ENCODE results near the gene NPL. TPM values are rescaled to one million over a fixed set of nuclear protein-coding genes. Genes with fewer than 3 reads are reported as not detected.

NPL gene
- polyA plus RNA-seq, 1 of the 3 experiments (the other 2 are of a cell fraction), result 1.5 TPM

DNA sequence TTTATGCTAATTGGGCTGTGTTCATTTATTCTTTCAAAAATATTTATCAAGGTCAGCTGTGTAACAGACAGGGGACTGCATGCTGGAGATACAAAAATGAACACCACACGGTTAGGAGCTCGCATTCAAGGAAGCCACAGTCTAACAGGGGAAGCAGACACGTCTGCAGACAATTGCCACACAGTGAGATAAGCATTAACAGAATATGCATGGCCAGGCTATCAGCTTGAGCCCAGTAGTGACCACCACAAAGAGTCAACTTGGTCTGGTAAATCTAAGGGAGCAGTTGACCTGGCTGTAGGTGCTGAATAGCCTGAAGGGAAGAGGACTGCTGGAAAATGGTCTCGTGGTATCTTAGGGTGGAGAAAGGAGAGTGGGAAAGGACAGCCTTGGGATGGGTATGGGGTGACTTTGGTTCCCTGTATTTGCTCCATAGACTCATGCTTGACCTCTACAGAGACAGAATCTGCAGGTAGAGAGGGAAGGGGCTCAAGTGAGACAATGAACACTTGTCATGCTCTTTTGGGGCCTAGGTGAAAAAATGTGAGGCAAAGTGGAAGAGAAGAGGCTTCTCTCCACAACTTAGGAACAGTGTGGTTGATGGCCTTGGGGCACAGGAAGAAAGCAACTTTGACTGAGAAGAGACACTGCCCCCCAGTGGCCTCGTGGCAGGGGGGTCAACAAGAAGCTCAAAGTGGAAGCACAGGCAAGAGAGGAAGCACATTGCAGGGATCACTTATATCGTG is 7.6 kb upstream of the NPL start (continued):
- TF ChIP-seq, protein P1, sequence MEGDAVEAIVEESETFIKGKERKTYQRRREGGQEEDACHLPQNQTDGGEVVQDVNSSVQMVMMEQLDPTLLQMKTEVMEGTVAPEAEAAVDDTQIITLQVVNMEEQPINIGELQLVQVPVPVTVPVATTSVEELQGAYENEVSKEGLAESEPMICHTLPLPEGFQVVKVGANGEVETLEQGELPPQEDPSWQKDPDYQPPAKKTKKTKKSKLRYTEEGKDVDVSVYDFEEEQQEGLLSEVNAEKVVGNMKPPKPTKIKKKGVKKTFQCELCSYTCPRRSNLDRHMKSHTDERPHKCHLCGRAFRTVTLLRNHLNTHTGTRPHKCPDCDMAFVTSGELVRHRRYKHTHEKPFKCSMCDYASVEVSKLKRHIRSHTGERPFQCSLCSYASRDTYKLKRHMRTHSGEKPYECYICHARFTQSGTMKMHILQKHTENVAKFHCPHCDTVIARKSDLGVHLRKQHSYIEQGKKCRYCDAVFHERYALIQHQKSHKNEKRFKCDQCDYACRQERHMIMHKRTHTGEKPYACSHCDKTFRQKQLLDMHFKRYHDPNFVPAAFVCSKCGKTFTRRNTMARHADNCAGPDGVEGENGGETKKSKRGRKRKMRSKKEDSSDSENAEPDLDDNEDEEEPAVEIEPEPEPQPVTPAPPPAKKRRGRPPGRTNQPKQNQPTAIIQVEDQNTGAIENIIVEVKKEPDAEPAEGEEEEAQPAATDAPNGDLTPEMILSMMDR (IDR thresholded peaks at IDR 0.05), result peak; percentile 63
- TF ChIP-seq RCOR1 (IDR thresholded peaks at IDR 0.05; ENCODE audit: low read length) (no peak), SIN3A (IDR thresholded peaks at IDR 0.05; ENCODE audit: borderline replicate concordance, low read depth, low read length) (no peak), GABPA (IDR thresholded peaks at IDR 0.05; ENCODE audit: low read depth) (no peak), TCF12 (IDR thresholded peaks at IDR 0.05) (no peak), TAF1 (IDR thresholded peaks at IDR 0.05; ENCODE audit: borderline replicate concordance, low read depth, low read length) (no peak)
- TF ChIP-seq, protein P2, sequence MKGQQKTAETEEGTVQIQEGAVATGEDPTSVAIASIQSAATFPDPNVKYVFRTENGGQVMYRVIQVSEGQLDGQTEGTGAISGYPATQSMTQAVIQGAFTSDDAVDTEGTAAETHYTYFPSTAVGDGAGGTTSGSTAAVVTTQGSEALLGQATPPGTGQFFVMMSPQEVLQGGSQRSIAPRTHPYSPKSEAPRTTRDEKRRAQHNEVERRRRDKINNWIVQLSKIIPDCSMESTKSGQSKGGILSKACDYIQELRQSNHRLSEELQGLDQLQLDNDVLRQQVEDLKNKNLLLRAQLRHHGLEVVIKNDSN (IDR thresholded peaks at IDR 0.05; ENCODE audit: borderline replicate concordance, low read depth), result no peak

DNA sequence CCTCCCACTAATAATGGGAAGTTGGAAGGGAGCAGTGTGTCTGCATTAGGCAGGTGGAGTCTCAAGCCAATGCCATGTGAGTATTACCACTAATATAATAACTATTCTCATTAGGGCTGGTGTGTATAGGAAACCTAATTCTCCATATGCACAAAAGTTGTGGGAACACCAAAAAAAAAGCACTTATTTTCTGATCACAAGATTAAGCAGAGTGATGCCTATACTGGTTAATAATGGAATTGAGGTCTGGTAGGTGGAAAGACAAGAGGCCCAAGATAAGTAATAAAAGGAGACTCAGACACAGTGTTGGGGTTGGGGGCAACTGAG is 7.0 kb upstream of the NPL start:
- no peak for TF ChIP-seq YY1 (IDR thresholded peaks at IDR 0.05; ENCODE audit: low read depth)
- no peak for TF ChIP-seq MXI1 (IDR thresholded peaks at IDR 0.05; ENCODE audit: low read depth, low read length)
- TF ChIP-seq, protein P3, sequence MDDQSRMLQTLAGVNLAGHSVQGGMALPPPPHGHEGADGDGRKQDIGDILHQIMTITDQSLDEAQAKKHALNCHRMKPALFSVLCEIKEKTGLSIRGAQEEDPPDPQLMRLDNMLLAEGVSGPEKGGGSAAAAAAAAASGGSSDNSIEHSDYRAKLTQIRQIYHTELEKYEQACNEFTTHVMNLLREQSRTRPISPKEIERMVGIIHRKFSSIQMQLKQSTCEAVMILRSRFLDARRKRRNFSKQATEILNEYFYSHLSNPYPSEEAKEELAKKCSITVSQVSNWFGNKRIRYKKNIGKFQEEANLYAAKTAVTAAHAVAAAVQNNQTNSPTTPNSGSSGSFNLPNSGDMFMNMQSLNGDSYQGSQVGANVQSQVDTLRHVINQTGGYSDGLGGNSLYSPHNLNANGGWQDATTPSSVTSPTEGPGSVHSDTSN (IDR thresholded peaks at IDR 0.05), result no peak
- TF ChIP-seq, protein P2 (IDR thresholded peaks at IDR 0.05; ENCODE audit: borderline replicate concordance, low read depth), result no peak
- TF ChIP-seq, protein P4, sequence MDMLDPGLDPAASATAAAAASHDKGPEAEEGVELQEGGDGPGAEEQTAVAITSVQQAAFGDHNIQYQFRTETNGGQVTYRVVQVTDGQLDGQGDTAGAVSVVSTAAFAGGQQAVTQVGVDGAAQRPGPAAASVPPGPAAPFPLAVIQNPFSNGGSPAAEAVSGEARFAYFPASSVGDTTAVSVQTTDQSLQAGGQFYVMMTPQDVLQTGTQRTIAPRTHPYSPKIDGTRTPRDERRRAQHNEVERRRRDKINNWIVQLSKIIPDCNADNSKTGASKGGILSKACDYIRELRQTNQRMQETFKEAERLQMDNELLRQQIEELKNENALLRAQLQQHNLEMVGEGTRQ (IDR thresholded peaks at IDR 0.05; ENCODE audit: borderline replicate concordance, low read depth, low read length), result no peak
- TF ChIP-seq, protein P5, sequence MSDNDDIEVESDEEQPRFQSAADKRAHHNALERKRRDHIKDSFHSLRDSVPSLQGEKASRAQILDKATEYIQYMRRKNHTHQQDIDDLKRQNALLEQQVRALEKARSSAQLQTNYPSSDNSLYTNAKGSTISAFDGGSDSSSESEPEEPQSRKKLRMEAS (IDR thresholded peaks at IDR 0.05; ENCODE audit: low read depth), result no peak
- no peak for TF ChIP-seq FOXJ3 (CRISPR knock-in tag; IDR thresholded peaks at IDR 0.05)
- no peak for TF ChIP-seq NRF1 (IDR thresholded peaks at IDR 0.05; ENCODE audit: low read depth, low read length)
- TF ChIP-seq JUND (IDR thresholded peaks at IDR 0.05), result no peak
- no peak for TF ChIP-seq RFX5 (IDR thresholded peaks at IDR 0.05; ENCODE audit: low read length)
- TF ChIP-seq GATA2 (CRISPR knock-in tag; IDR thresholded peaks at IDR 0.05), result no peak
- no peak for TF ChIP-seq SMC3 (IDR thresholded peaks at IDR 0.05; ENCODE audit: low read depth, low read length)
- TF ChIP-seq EZH2phosphoT487 (IDR thresholded peaks at IDR 0.05; ENCODE audit: borderline replicate concordance, low read depth), result no peak
- no peak for TF ChIP-seq TEAD4 (IDR thresholded peaks at IDR 0.05; ENCODE audit: borderline replicate concordance, insufficient read depth)

More for the DNA sequence above, 7.0 kb upstream of the NPL start:
- Histone ChIP-seq H3K36me3 (replicated peaks in 1 of 2; ENCODE audit: control insufficient read depth in 1 of 2, insufficient read depth in 2 of 2, low read length in 1 of 2) (no peaks in the 10 kb centered on the region), H3K9ac (no peak overlapping the region), H3K27me3 (ENCODE audit: insufficient read depth) (no peaks in the 10 kb centered on the region), H3K4me1 (ENCODE audit: control insufficient read depth in 1 of 2, insufficient read depth in 2 of 2, low read depth in 1 of 2, low read length in 1 of 2) (peaks cover 0 to 11% of the 10 kb centered on the region in 2 experiments; a peak in 2 of 4 replicates), H3K9me3 (no peaks in the 10 kb centered on the region), H3K4me2 (no peak overlapping the region), H3K4me3 (ENCODE audit: low read depth in 2 of 2, low read length in 1 of 2) (no peak overlapping the region; a peak in 1 of 4 replicates), H3K27ac (ENCODE audit: low read depth in 2 of 2, low read length in 1 of 2) (no peak overlapping the region), H3K79me2 (ENCODE audit: insufficient read depth) (no peaks in the 10 kb centered on the region), H3K9me2 (no peaks in the 10 kb centered on the region), H4K20me1 (ENCODE audit: insufficient read depth) (no peaks in the 10 kb centered on the region), H3F3A (replicated peaks; ENCODE audit: insufficient read depth) (peaks cover 4% of the 10 kb centered on the region), H2AFZ (ENCODE audit: low read depth) (no peak overlapping the region)
- CTCF ChIA-PET, result interaction anchor here (0.6 to 12.5 kb wide), 40 partner anchors 9 to 639 kb away, joined by 3 to 829 read pairs (median 6); partner anchors contain the start of genes DHX9, RGS16 and RNASEL
- no peak for DNase-seq
- POLR2A ChIA-PET, result interaction anchor here (1.2 to 2.5 kb wide), 5 partner anchors 79 to 187 kb away, joined by 3 to 9 read pairs (median 4); no protein-coding TSS in a partner anchor
